H9 (cell line): ENCODE results near the gene CAMTA1. TPM values are rescaled to one million over a fixed set of nuclear protein-coding genes. Genes with fewer than 3 reads are reported as not detected.

ENCODE experiments used
- DNase-seq: peaks from one replicate; pipeline ENCODE4 v3.0.0-alpha.2; 2017
- H2AFZ ChIP-seq: one replicate; pipeline ENCODE4 v1.6.1; 2013; ENCODE audit warnings: mild to moderate bottlenecking, low read length, control low read depth, moderate library complexity
- H2AK5ac ChIP-seq: 2 replicates; pipeline ENCODE4 v1.6.1; 2013; ENCODE audit warnings: low read length, control low read depth, mixed read lengths; ENCODE audit not compliant: insufficient read length
- H2BK120ac ChIP-seq: one replicate; pipeline ENCODE4 v1.6.1; 2013; ENCODE audit warnings: low read depth, mild to moderate bottlenecking, low read length, control low read depth, inconsistent platforms; ENCODE audit not compliant: poor library complexity, severe bottlenecking
- H2BK12ac ChIP-seq: 2 replicates; pipeline ENCODE4 v1.6.1; 2013; ENCODE audit warnings: low read length, control low read depth, mixed read lengths, low read depth; ENCODE audit not compliant: insufficient read length
- H2BK15ac ChIP-seq: 2 replicates; pipeline ENCODE4 v1.6.1; 2013; ENCODE audit warnings: low read depth, low read length, control low read depth
- H2BK20ac ChIP-seq: one replicate; pipeline ENCODE4 v1.6.1; 2013; ENCODE audit warnings: low read depth, mild to moderate bottlenecking, low read length, control low read depth, inconsistent platforms; ENCODE audit not compliant: poor library complexity, severe bottlenecking
- H2BK5ac ChIP-seq: 2 replicates; pipeline ENCODE4 v1.6.1; 2013; ENCODE audit warnings: low read length, control low read depth, mixed read lengths; ENCODE audit not compliant: insufficient read length
- H3K14ac ChIP-seq: 2 replicates; pipeline ENCODE4 v1.6.1; 2013; ENCODE audit warnings: low read length, control low read depth; ENCODE audit not compliant: insufficient read depth
- H3K18ac ChIP-seq: 2 replicates; pipeline ENCODE4 v1.6.1; 2013; ENCODE audit warnings: low read depth, mild to moderate bottlenecking, mixed read lengths, low read length, control low read depth; ENCODE audit not compliant: insufficient read length
- H3K23ac ChIP-seq: 2 replicates; pipeline ENCODE4 v1.6.1; 2013; ENCODE audit warnings: low read length, control low read depth, mixed read lengths, low read depth; ENCODE audit not compliant: insufficient read length
- H3K23me2 ChIP-seq: 2 replicates; pipeline ENCODE4 v1.6.1; 2013; ENCODE audit warnings: low read depth, mild to moderate bottlenecking, mixed read lengths, low read length, control low read depth; ENCODE audit not compliant: insufficient read length, poor library complexity, severe bottlenecking
- H3K27ac ChIP-seq: 2 replicates; pipeline ENCODE4 v1.5.1; 2013; ENCODE audit warnings: low read length, control low read depth, mixed read lengths, low read depth; ENCODE audit not compliant: insufficient read length
- H3K27me3 ChIP-seq: 2 replicates; pipeline ENCODE4 v1.6.1; 2013; ENCODE audit warnings: low read length, control low read depth, inconsistent platforms; ENCODE audit not compliant: insufficient read depth
- H3K4ac ChIP-seq: 2 replicates; pipeline ENCODE4 v1.6.1; 2013; ENCODE audit warnings: low read depth, mild to moderate bottlenecking, control low read depth, inconsistent platforms, low read length, moderate library complexity
- H3K4me1 ChIP-seq: 2 replicates; pipeline ENCODE4 v1.6.1; 2013; ENCODE audit warnings: low read length, control low read depth, inconsistent platforms; ENCODE audit not compliant: insufficient read depth
- H3K4me2 ChIP-seq: 2 replicates; pipeline ENCODE4 v1.6.1; 2013; ENCODE audit warnings: low read length, control low read depth, mixed read lengths; ENCODE audit not compliant: insufficient read length, insufficient read depth
- H3K56ac ChIP-seq: 2 replicates; pipeline ENCODE4 v1.6.1; 2013; ENCODE audit warnings: low read depth, mild to moderate bottlenecking, mixed read lengths, low read length, control low read depth; ENCODE audit not compliant: insufficient read length
- H3K79me1 ChIP-seq: 2 replicates; pipeline ENCODE4 v1.6.1; 2013; ENCODE audit warnings: low read depth, mild to moderate bottlenecking, moderate library complexity, low read length, control low read depth, inconsistent platforms; ENCODE audit not compliant: insufficient read depth, poor library complexity, severe bottlenecking
- H3K79me2 ChIP-seq: 2 replicates; pipeline ENCODE4 v1.6.1; 2013; ENCODE audit warnings: low read length, control low read depth, inconsistent platforms; ENCODE audit not compliant: insufficient read depth
- H3K9ac ChIP-seq: 2 replicates; pipeline ENCODE4 v1.6.1; 2013; ENCODE audit warnings: low read length, control low read depth, mixed read lengths; ENCODE audit not compliant: insufficient read length; ENCODE audit errors: extremely low read depth
- H3K9me3 ChIP-seq: one replicate; pipeline ENCODE4 v1.6.1; 2013; ENCODE audit warnings: low read depth, low read length, inconsistent platforms; ENCODE audit not compliant: control insufficient read depth
- H3T11ph ChIP-seq: one replicate; pipeline ENCODE4 v1.6.1; 2013; ENCODE audit warnings: mild to moderate bottlenecking, low read length, control low read depth, inconsistent platforms
- H4K20me1 ChIP-seq: one replicate; pipeline ENCODE4 v1.6.1; 2013; ENCODE audit not compliant: control insufficient read depth, insufficient read length, insufficient read depth
- H4K5ac ChIP-seq: 2 replicates; pipeline ENCODE4 v1.6.1; 2013; ENCODE audit warnings: low read depth, mild to moderate bottlenecking, mixed read lengths, low read length, control low read depth; ENCODE audit not compliant: insufficient read length
- H4K8ac ChIP-seq: replicated peaks from 2 replicates; pipeline ENCODE4 v1.6.1; 2013; ENCODE audit warnings: low read length, control low read depth, mixed read lengths, low read depth; ENCODE audit not compliant: insufficient read length
- H4K91ac ChIP-seq: 2 replicates; pipeline ENCODE4 v1.6.1; 2013; ENCODE audit warnings: low read depth, mild to moderate bottlenecking, moderate library complexity, mixed read lengths, low read length, control low read depth; ENCODE audit not compliant: insufficient read length
- H3K27ac Mint-ChIP-seq, 3 experiments: 2 replicates in 2 of 3; 3 replicates in 1 of 3; pipeline ENCODE4 v1.8.0; 2020 to 2021; ENCODE audit warnings: mixed read lengths in 3 of 3, mild to moderate bottlenecking in 1 of 3, moderate library complexity in 1 of 3
- H3K27me3 Mint-ChIP-seq: 2 replicates; pipeline ENCODE4 v1.8.0; 2021; ENCODE audit warnings: low read depth, mild to moderate bottlenecking, moderate library complexity, mixed read lengths
- H3K36me3 Mint-ChIP-seq, 3 experiments: 2 replicates in 2 of 3; 3 replicates in 1 of 3; pipeline ENCODE4 v1.8.0; 2020 to 2021; ENCODE audit warnings: low read depth in 3 of 3, mixed read lengths in 3 of 3; ENCODE audit not compliant: insufficient read depth in 1 of 3
- H3K4me1 Mint-ChIP-seq, 2 experiments: 2 replicates each; pipeline ENCODE4 v1.8.0; 2020; ENCODE audit warnings: mixed read lengths in 2 of 2
- H3K4me3 Mint-ChIP-seq, 2 experiments: 2 replicates in 1 of 2; 3 replicates in 1 of 2; pipeline ENCODE4 v1.8.0; 2020 to 2021; ENCODE audit warnings: mild to moderate bottlenecking in 2 of 2, mixed read lengths in 2 of 2, moderate library complexity in 1 of 2
- H3K9me3 Mint-ChIP-seq, 2 experiments: 2 replicates in 1 of 2; 3 replicates in 1 of 2; pipeline ENCODE4 v1.8.0; 2020; ENCODE audit warnings: mild to moderate bottlenecking in 2 of 2, mixed read lengths in 2 of 2, moderate library complexity in 1 of 2
- WGBS: extraction: QIAGEN DNeasy Blood & Tissue Kit; methylation state at CpG from one replicate; pipeline ENCODE4 v1.1.7; 2013; ENCODE audit warnings: missing lambda C conversion rate, low lambda C conversion rate, mixed read lengths; ENCODE audit not compliant: insufficient read length; ENCODE audit errors: extremely low coverage; 5-methylcytosine and 5-hydroxymethylcytosine counted together
- total RNA-seq: library from RNA; stranded (reverse); gene quantifications from 2 replicates; pipeline ENCODE4 v1.2.1, GENCODE V29; 2021
- TF ChIP-seq, protein P1 (sequence below): fragments of 200-600 bp; sonication (generic); conservative IDR thresholded peaks from 3 replicates; pipeline ENCODE4 v1.8.0; 2021; ENCODE audit warnings: antibody characterized with exemption, mild to moderate bottlenecking

Gene CAMTA1
- total RNA-seq, 1 experiment from 2014 or later = 115 TPM

DNA sequence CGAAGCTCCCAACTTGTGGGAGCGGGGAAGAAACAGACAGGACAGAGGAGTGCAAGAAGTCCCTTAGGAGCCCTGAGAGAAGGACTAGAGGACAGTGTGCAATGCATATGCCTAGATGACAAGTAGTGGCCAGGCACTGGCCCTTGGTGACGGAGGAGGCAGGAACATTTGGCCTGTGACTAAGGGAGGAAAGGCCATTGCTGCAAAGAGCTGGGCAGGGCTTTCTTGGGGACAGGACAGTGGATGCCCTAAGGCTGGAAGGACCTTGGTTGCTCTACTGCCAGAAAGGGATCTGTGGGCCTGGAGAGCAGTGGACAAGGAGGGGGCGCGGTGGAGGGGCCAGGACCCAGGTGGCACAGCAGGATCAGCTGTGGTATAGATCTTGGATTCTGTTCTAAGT lies 481.3 kb downstream of the CAMTA1 start:
- no CpG with 5 or more reads among the region's 5 CpGs for WGBS

More for the DNA sequence above, 481.3 kb downstream of the CAMTA1 start:
- H3K36me3 Mint-ChIP-seq = peaks cover 6 to 12% (median 11%) of the 10 kb centered on the region in 3 experiments; a peak in 6 of 7 replicates
- peaks cover 4 to 10% of the 10 kb centered on the region in 2 experiments; a peak in 3 of 4 replicates for H3K4me1 Mint-ChIP-seq
- no peak overlapping the region for H4K8ac ChIP-seq
- no peak overlapping the region for H3K18ac ChIP-seq
- H3K27me3 Mint-ChIP-seq = peaks cover 2% of the 10 kb centered on the region
- no peak overlapping the region for H2BK120ac ChIP-seq
- no peaks in the 10 kb centered on the region for H3K4me1 ChIP-seq
- H3K4me3 Mint-ChIP-seq = no peak overlapping the region
- no peaks in the 10 kb centered on the region for H3K27me3 ChIP-seq
- H3K79me1 ChIP-seq = no peaks in the 10 kb centered on the region
- peak overlapping the region in 1 of 3 experiments; percentile 86; a peak in 1 of 7 replicates for H3K27ac Mint-ChIP-seq
- H3K9me3 ChIP-seq = no peaks in the 10 kb centered on the region
- H2AFZ ChIP-seq = no peak overlapping the region
- no peak for DNase-seq
- H3K4ac ChIP-seq = no peak overlapping the region
- no peak overlapping the region for H3K9ac ChIP-seq
- no peak overlapping the region for H3K56ac ChIP-seq
- H3K14ac ChIP-seq = no peak overlapping the region
- H4K91ac ChIP-seq = no peak overlapping the region
- peaks cover 17 to 19% of the 10 kb centered on the region in 2 experiments for H3K9me3 Mint-ChIP-seq
- no peak overlapping the region for H2BK5ac ChIP-seq
- no peak overlapping the region for H3K27ac ChIP-seq
- H2BK12ac ChIP-seq = no peak overlapping the region
- no peak overlapping the region for H3K4me2 ChIP-seq
- no peak overlapping the region for H2BK15ac ChIP-seq
- TF ChIP-seq, protein P1, sequence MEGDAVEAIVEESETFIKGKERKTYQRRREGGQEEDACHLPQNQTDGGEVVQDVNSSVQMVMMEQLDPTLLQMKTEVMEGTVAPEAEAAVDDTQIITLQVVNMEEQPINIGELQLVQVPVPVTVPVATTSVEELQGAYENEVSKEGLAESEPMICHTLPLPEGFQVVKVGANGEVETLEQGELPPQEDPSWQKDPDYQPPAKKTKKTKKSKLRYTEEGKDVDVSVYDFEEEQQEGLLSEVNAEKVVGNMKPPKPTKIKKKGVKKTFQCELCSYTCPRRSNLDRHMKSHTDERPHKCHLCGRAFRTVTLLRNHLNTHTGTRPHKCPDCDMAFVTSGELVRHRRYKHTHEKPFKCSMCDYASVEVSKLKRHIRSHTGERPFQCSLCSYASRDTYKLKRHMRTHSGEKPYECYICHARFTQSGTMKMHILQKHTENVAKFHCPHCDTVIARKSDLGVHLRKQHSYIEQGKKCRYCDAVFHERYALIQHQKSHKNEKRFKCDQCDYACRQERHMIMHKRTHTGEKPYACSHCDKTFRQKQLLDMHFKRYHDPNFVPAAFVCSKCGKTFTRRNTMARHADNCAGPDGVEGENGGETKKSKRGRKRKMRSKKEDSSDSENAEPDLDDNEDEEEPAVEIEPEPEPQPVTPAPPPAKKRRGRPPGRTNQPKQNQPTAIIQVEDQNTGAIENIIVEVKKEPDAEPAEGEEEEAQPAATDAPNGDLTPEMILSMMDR = no peak
- no peak overlapping the region for H2BK20ac ChIP-seq
- no peak overlapping the region for H3K23ac ChIP-seq
- no peaks in the 10 kb centered on the region for H3K23me2 ChIP-seq
- no peaks in the 10 kb centered on the region for H4K20me1 ChIP-seq
- no peak overlapping the region for H3T11ph ChIP-seq
- H4K5ac ChIP-seq = no peak overlapping the region
- no peak overlapping the region for H2AK5ac ChIP-seq
- no peaks in the 10 kb centered on the region for H3K79me2 ChIP-seq
